DOHH2 (cell line): ENCODE results near the gene POU5F1.
"Not testable (repeated sequence)": the region's sequence is repeated elsewhere in the genome, so short reads cannot be mapped to it uniquely, and the experiment has no call there.

Experiments
- H3F3A ChIP-seq: fragments of 200-600 bp; sonication (generic), shearing (Covaris generic); 2 replicates; pipeline ENCODE4 v1.6.0; 2016; ENCODE audit warnings: antibody characterized with exemption, mild to moderate bottlenecking; ENCODE audit not compliant: control insufficient read depth, insufficient read depth
- H3K27ac ChIP-seq: fragments of 200-600 bp; sonication (generic); 2 replicates; pipeline ENCODE4 v1.5.1; 2014; ENCODE audit warnings: low read depth, mild to moderate bottlenecking, low read length, moderate library complexity
- H3K27me3 ChIP-seq: fragments of 200-600 bp; sonication (generic); 2 replicates; pipeline ENCODE4 v1.6.1; 2014; ENCODE audit warnings: mild to moderate bottlenecking, low read length, mixed read lengths; ENCODE audit not compliant: control insufficient read depth
- H3K36me3 ChIP-seq: fragments of 200-600 bp; sonication (generic); 2 replicates; pipeline ENCODE4 v1.6.1; 2014; ENCODE audit warnings: mild to moderate bottlenecking, low read length, moderate library complexity, mixed read lengths; ENCODE audit not compliant: control insufficient read depth
- H3K4me1 ChIP-seq: fragments of 200-600 bp; sonication (generic); 2 replicates; pipeline ENCODE4 v1.6.1; 2014; ENCODE audit warnings: mild to moderate bottlenecking, low read length, mixed read lengths; ENCODE audit not compliant: control insufficient read depth
- H3K4me2 ChIP-seq: fragments of 200-600 bp; sonication (generic); 2 replicates; pipeline ENCODE4 v1.6.0; 2014; ENCODE audit warnings: mild to moderate bottlenecking, low read length, moderate library complexity
- H3K4me3 ChIP-seq: fragments of 200-600 bp; sonication (generic); 2 replicates; pipeline ENCODE4 v1.5.1; 2014; ENCODE audit warnings: mild to moderate bottlenecking, low read length, mixed read lengths
- H3K79me2 ChIP-seq: fragments of 200-600 bp; sonication (generic); 2 replicates; pipeline ENCODE4 v1.6.1; 2014; ENCODE audit warnings: mild to moderate bottlenecking, low read length, mixed read lengths; ENCODE audit not compliant: control insufficient read depth
- H3K9me2 ChIP-seq: fragments of 200-600 bp; sonication (generic); replicated peaks from 2 replicates; pipeline ENCODE4 v1.6.1; 2014; ENCODE audit warnings: mild to moderate bottlenecking, low read length, mixed read lengths; ENCODE audit not compliant: control insufficient read depth
- H3K9me3 ChIP-seq: fragments of 200-600 bp; sonication (generic); 2 replicates; pipeline ENCODE4 v1.6.1; 2014; ENCODE audit warnings: antibody characterized with exemption, low read length, mixed read lengths; ENCODE audit not compliant: control insufficient read depth, insufficient read depth
- H4K20me1 ChIP-seq: fragments of 200-600 bp; sonication (generic); 2 replicates; pipeline ENCODE4 v1.6.0; 2014; ENCODE audit warnings: low read depth, mild to moderate bottlenecking, antibody characterized with exemption, low read length, moderate library complexity; ENCODE audit not compliant: control insufficient read depth, insufficient read depth
- EZH2phosphoT487 ChIP-seq: fragments of 200-600 bp; sonication (generic); IDR thresholded peaks from 2 replicates; pipeline ENCODE4 v1.6.1; 2017; ENCODE audit warnings: borderline replicate concordance, mild to moderate bottlenecking, antibody characterized with exemption, low read length, moderate library complexity, mixed read lengths
- TF ChIP-seq, protein P1 (sequence below): fragments of 200-600 bp; sonication (generic); IDR thresholded peaks from one replicate; pipeline ENCODE4 v1.5.1; 2014; ENCODE audit warnings: antibody characterized with exemption, mild to moderate bottlenecking, low read depth, low read length; ENCODE audit not compliant: poor library complexity, severe bottlenecking

Gene POU5F1

DNA sequence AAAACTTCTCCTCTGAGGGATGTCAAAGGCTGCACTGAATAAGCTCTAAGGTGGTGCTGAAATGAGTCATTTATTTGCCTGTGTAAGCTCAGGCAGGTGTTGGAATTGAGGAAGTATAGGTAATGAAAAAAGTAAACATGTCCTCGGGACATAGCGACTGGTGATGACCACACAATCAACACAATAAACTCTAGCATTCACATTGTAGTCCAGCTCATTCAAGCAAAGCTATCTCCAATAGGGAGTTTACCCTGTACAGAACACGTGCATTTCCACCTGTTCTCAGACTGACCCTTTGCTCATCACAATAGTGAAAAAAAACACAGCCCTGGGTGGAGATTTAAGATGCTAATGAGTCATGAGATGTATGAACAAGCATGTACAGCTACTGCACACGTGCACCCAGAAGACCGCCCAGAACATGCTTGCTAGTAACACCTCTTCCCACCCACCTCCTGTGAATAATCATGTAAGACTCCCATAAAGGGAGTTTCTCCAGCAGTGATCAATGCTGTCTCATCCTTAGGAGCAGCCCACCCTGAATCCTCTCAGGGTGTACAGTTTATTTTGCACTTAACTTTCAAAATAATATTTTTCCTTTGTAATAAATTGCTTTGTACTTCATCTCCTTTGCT is 33.0 kb upstream of the POU5F1 start:
- Histone ChIP-seq H3K27me3 (no peaks in the 10 kb centered on the region), H3K79me2 (peaks cover 36% of the 10 kb centered on the region), H3F3A (peaks cover 23% of the 10 kb centered on the region), H3K9me2 (no peaks in the 10 kb centered on the region), H3K36me3 (peaks cover 28% of the 10 kb centered on the region), H3K4me3 (peak overlapping the region; percentile 66), H3K9me3 (no peaks in the 10 kb centered on the region), H4K20me1 (no peaks in the 10 kb centered on the region), H3K4me1 (peaks cover 65% of the 10 kb centered on the region), H3K27ac (peak overlapping the region; percentile 87), H3K4me2 (peak overlapping the region; percentile 76)
- TF ChIP-seq, protein P1, sequence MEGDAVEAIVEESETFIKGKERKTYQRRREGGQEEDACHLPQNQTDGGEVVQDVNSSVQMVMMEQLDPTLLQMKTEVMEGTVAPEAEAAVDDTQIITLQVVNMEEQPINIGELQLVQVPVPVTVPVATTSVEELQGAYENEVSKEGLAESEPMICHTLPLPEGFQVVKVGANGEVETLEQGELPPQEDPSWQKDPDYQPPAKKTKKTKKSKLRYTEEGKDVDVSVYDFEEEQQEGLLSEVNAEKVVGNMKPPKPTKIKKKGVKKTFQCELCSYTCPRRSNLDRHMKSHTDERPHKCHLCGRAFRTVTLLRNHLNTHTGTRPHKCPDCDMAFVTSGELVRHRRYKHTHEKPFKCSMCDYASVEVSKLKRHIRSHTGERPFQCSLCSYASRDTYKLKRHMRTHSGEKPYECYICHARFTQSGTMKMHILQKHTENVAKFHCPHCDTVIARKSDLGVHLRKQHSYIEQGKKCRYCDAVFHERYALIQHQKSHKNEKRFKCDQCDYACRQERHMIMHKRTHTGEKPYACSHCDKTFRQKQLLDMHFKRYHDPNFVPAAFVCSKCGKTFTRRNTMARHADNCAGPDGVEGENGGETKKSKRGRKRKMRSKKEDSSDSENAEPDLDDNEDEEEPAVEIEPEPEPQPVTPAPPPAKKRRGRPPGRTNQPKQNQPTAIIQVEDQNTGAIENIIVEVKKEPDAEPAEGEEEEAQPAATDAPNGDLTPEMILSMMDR: no peak
- TF ChIP-seq EZH2phosphoT487: no peak

- Histone ChIP-seq H3K27me3 (no peaks in the 10 kb centered on the region), H3K27ac (peak overlapping the region; percentile 87), H3K79me2 (peaks cover 40% of the 10 kb centered on the region), H4K20me1 (no peaks in the 10 kb centered on the region), H3F3A (peaks cover 28% of the 10 kb centered on the region), H3K9me2 (no peaks in the 10 kb centered on the region), H3K9me3 (no peaks in the 10 kb centered on the region), H3K4me3 (peak overlapping the region; percentile 66), H3K4me1 (peaks cover 65% of the 10 kb centered on the region), H3K36me3 (peaks cover 32% of the 10 kb centered on the region), H3K4me2 (peak overlapping the region; percentile 76)
- TF ChIP-seq EZH2phosphoT487: no peak
- TF ChIP-seq, protein P1: no peak
These were observed 32.0 kb upstream of the POU5F1 start for GRCh38 chr6:31202259-31203166.

DNA sequence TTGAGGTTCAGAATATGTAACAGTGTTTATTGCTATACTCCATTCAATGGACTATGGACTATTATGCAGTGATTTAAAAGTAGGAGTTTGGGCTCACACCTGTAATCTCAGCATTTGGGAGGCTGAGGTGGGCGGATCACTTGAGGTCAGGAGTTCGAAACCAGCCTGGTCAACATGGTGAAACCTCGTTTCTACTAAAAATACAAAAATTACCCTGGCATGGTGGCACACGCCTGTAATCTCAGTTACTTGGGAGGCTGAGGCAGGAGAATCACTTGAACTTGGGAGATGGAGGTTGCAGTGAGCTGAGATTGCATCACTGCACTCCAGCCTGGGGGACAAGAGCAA is 28.6 kb upstream of the POU5F1 start:
- not testable (repeated sequence) for H4K20me1 ChIP-seq, H3K9me2 ChIP-seq, H3K9me3 ChIP-seq, H3K27me3 ChIP-seq
- H3F3A ChIP-seq: peaks cover 33% of the 10 kb centered on the region
- peak overlapping the region; percentile 79 for H3K4me3 ChIP-seq
- peak overlapping the region; percentile 92 for H3K27ac ChIP-seq
- peaks cover 52% of the 10 kb centered on the region for H3K79me2 ChIP-seq
- H3K36me3 ChIP-seq: peaks cover 37% of the 10 kb centered on the region
- peaks cover 62% of the 10 kb centered on the region for H3K4me1 ChIP-seq
- peak overlapping the region; percentile 63 for H3K4me2 ChIP-seq
